Fibroblast of lung (primary cell): Measurements from ENCODE around the gene DNAJC8.

Source experiments
- CTCF ChIP-seq, 2 donors: IDR thresholded peaks in 1 of 2; conservative IDR thresholded peaks in 1 of 2; 1 replicate in 1 of 2; 2 replicates in 1 of 2; pipeline ENCODE4 v1.5.1; 2011 to 2012; ENCODE audit warnings: low read length in 2 of 2, control low read depth in 1 of 2, inconsistent platforms in 1 of 2, low read depth in 1 of 2, mild to moderate bottlenecking in 1 of 2
- EZH2 ChIP-seq: IDR thresholded peaks from 2 replicates; pipeline ENCODE4 v1.5.1; 2012; ENCODE audit warnings: low read length, control low read depth, mild to moderate bottlenecking; ENCODE audit errors: missing control alignments

GRCh38 chr1:28159243-28159642 is 73.6 kb downstream of the DNAJC8 start:
- TF ChIP-seq CTCF (conservative IDR thresholded peaks at IDR 0.05 in 1 of 2, IDR thresholded peaks at IDR 0.05 in 1 of 2; ENCODE audit: low read depth in 1 of 2, low read length in 2 of 2) (no peak), EZH2 (no peak)
